Measurements from ENCODE around the gene FBXO21. TPM values are rescaled to one million over a fixed set of nuclear protein-coding genes. Genes with fewer than 3 reads are reported as not detected.
"Not testable (repeated sequence)": the region's sequence is repeated elsewhere in the genome, so short reads cannot be mapped to it uniquely, and the experiment has no call there.

The FBXO21 gene
- polyA plus RNA-seq, 3 donors = 7.7 to 19.1 (median 17.2) TPM

- no peak for TF ChIP-seq CTCF (IDR thresholded peaks at IDR 0.05)
- no peaks in the 10 kb centered on the region for H3K9me3 ChIP-seq (replicated peaks in 1 of 2; ENCODE audit: control insufficient read depth in 1 of 2, insufficient read depth in 1 of 2, low read length in 2 of 2)
- intact Hi-C loops (cut with micrococcal nuclease) = no loop called here
- no peak overlapping the region for H3K4me3 Mint-ChIP-seq
- H4K20me1 ChIP-seq (ENCODE audit: insufficient read depth, low read length) = no peaks in the 10 kb centered on the region
- peaks cover 16 to 21% of the 10 kb centered on the region in 2 donors for H3K4me1 ChIP-seq (ENCODE audit: control insufficient read depth in 1 of 2, insufficient read depth in 2 of 2, low read length in 2 of 2)
- no peak overlapping the region for H3K4me3 ChIP-seq (replicated peaks in 1 of 3; ENCODE audit: low read depth in 2 of 3, low read length in 3 of 3)
- no peaks in the 10 kb centered on the region for H3K36me3 Mint-ChIP-seq
- H3K27me3 ChIP-seq (ENCODE audit: control insufficient read depth in 2 of 2, insufficient read depth in 2 of 2, low read length in 2 of 2) = no peaks in the 10 kb centered on the region
- no peak overlapping the region for H2AFZ ChIP-seq (ENCODE audit: insufficient read depth, low read depth, low read length, poor library complexity, severe bottlenecking)
- DNase-seq = peak in 1 of 3 donors; percentile 36
- H3K4me2 ChIP-seq (replicated peaks; ENCODE audit: extremely low read depth, low read length, poor library complexity, severe bottlenecking) = no peak overlapping the region
- 93% methylated on average over 6 of the region's 8 CpGs for whole genome bisulfite sequencing (ENCODE audit: insufficient coverage)
- H3K27ac Mint-ChIP-seq = no peak overlapping the region
- peaks cover 0 to 12% (median 7%) of the 10 kb centered on the region in 3 donors for H3K27me3 Mint-ChIP-seq (ENCODE audit: low read depth in 3 of 3)
- H3K9ac ChIP-seq (ENCODE audit: insufficient read depth, low read length, poor library complexity, severe bottlenecking) = no peak overlapping the region
- H3K36me3 ChIP-seq (replicated peaks in 1 of 2; ENCODE audit: control insufficient read depth in 1 of 2, insufficient read depth in 2 of 2, low read length in 2 of 2) = no peaks in the 10 kb centered on the region
- peaks cover 21% of the 10 kb centered on the region for H3K4me1 Mint-ChIP-seq
- H3K27ac ChIP-seq (ENCODE audit: low read depth in 1 of 2, low read length in 2 of 2) = no peak overlapping the region
- H3K79me2 ChIP-seq (ENCODE audit: insufficient read depth, low read length) = no peaks in the 10 kb centered on the region
- H3K9me3 Mint-ChIP-seq = peaks cover 0 to 3% (median 2%) of the 10 kb centered on the region in 7 donors
Observed at GRCh38 chr12:117109943-117110635, 80.2 kb downstream of the FBXO21 start.

DNA sequence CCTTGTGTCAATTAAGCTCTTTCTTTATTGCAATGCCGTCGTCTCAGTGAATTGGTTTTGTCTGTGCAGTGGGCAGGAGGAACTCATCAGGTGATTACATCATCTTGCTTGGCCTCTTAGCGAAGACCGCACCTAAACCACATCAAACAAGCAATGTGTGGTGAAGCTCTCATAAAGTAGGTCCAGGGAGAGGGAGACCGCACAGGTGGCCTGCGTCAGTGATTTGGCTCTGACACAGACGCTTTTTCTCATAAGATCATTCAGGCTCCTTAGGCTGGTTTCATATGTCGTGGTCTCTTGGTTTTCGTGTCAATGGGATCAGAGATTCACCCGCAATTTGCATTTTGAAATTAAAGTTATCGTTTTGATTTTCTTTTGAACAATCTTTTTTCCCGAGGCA, 84.4 kb downstream of the FBXO21 start:
- peaks cover 0 to 3% (median 2%) of the 10 kb centered on the region in 7 donors for H3K9me3 Mint-ChIP-seq
- no peak overlapping the region for H3K9ac ChIP-seq (ENCODE audit: insufficient read depth, low read length, poor library complexity, severe bottlenecking)
- no peaks in the 10 kb centered on the region for H3K79me2 ChIP-seq (ENCODE audit: insufficient read depth, low read length)
- WGBS (ENCODE audit: insufficient coverage) = 100% methylated on average over 4 of the region's 12 CpGs
- H3K27me3 Mint-ChIP-seq (ENCODE audit: low read depth in 3 of 3) = peaks cover 0 to 10% (median 0%) of the 10 kb centered on the region in 3 donors
- H3K4me3 ChIP-seq (replicated peaks in 1 of 3; ENCODE audit: low read depth in 2 of 3, low read length in 3 of 3) = no peak overlapping the region
- H3K4me3 Mint-ChIP-seq = no peak overlapping the region
- intact Hi-C loops (cut with micrococcal nuclease) = no loop called here
- H3K27ac ChIP-seq (ENCODE audit: low read depth in 1 of 2, low read length in 2 of 2) = no peak overlapping the region
- no peaks in the 10 kb centered on the region for H4K20me1 ChIP-seq (ENCODE audit: insufficient read depth, low read length)
- TF ChIP-seq CTCF (IDR thresholded peaks at IDR 0.05) = no peak
- no peak for DNase-seq
- no peak overlapping the region for H3K4me2 ChIP-seq (replicated peaks; ENCODE audit: extremely low read depth, low read length, poor library complexity, severe bottlenecking)
- peaks cover 18% of the 10 kb centered on the region for H3K4me1 Mint-ChIP-seq
- no peak overlapping the region for H2AFZ ChIP-seq (ENCODE audit: insufficient read depth, low read depth, low read length, poor library complexity, severe bottlenecking)
- H3K27ac Mint-ChIP-seq = no peak overlapping the region
- H3K9me3 ChIP-seq (replicated peaks in 1 of 2; ENCODE audit: control insufficient read depth in 1 of 2, insufficient read depth in 1 of 2, low read length in 2 of 2) = no peaks in the 10 kb centered on the region
- no peaks in the 10 kb centered on the region for H3K36me3 ChIP-seq (replicated peaks in 1 of 2; ENCODE audit: control insufficient read depth in 1 of 2, insufficient read depth in 2 of 2, low read length in 2 of 2)
- H3K27me3 ChIP-seq (ENCODE audit: control insufficient read depth in 2 of 2, insufficient read depth in 2 of 2, low read length in 2 of 2) = no peaks in the 10 kb centered on the region
- peaks cover 6 to 11% of the 10 kb centered on the region in 2 donors for H3K4me1 ChIP-seq (ENCODE audit: control insufficient read depth in 1 of 2, insufficient read depth in 2 of 2, low read length in 2 of 2)
- no peaks in the 10 kb centered on the region for H3K36me3 Mint-ChIP-seq

DNA sequence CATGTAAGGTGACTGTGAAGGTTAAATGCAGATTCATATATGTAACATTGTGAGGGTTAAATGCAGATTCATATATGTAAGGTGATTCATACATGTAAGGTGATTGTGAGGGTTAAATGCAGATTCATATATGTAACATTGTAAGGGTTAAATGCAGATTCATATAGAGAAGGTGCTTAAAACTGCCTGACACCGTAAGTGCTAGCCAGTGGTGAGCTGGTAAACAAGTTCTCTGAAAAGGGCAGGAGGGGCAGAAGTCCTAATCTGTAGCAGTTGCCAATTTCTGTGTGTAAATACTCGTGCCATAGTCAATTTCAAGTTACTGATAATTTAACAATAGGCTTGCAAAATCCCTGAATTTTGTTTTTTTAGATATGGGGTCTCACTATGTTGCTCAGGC, 86.3 kb downstream of the FBXO21 start:
- H3K4me1 ChIP-seq (ENCODE audit: control insufficient read depth in 1 of 2, insufficient read depth in 2 of 2, low read length in 2 of 2) = peaks cover 12 to 22% of the 10 kb centered on the region in 2 donors
- 100% methylated on average over 2 of the region's 2 CpGs for WGBS (ENCODE audit: insufficient coverage)
- peaks cover 0 to 10% (median 1%) of the 10 kb centered on the region in 3 donors for H3K27me3 Mint-ChIP-seq (ENCODE audit: low read depth in 3 of 3)
- H3K4me3 Mint-ChIP-seq; H3K9me3 ChIP-seq (replicated peaks in 1 of 2; ENCODE audit: control insufficient read depth in 1 of 2, insufficient read depth in 1 of 2, low read length in 2 of 2); H3K79me2 ChIP-seq (ENCODE audit: insufficient read depth, low read length); H3K4me3 ChIP-seq (replicated peaks in 1 of 3; ENCODE audit: low read depth in 2 of 3, low read length in 3 of 3); intact Hi-C loops (cut with micrococcal nuclease); H3K36me3 Mint-ChIP-seq; H3K27me3 ChIP-seq (ENCODE audit: control insufficient read depth in 2 of 2, insufficient read depth in 2 of 2, low read length in 2 of 2); H3K36me3 ChIP-seq (replicated peaks in 1 of 2; ENCODE audit: control insufficient read depth in 1 of 2, insufficient read depth in 2 of 2, low read length in 2 of 2); H3K9ac ChIP-seq (ENCODE audit: insufficient read depth, low read length, poor library complexity, severe bottlenecking); DNase-seq; H4K20me1 ChIP-seq (ENCODE audit: insufficient read depth, low read length); H3K27ac ChIP-seq (ENCODE audit: low read depth in 1 of 2, low read length in 2 of 2); H3K4me2 ChIP-seq (replicated peaks; ENCODE audit: extremely low read depth, low read length, poor library complexity, severe bottlenecking); H2AFZ ChIP-seq (ENCODE audit: insufficient read depth, low read depth, low read length, poor library complexity, severe bottlenecking); H3K9me3 Mint-ChIP-seq: not testable (repeated sequence)
- H3K27ac Mint-ChIP-seq = peak overlapping the region in 1 of 7 donors; percentile 57
- peaks cover 30% of the 10 kb centered on the region for H3K4me1 Mint-ChIP-seq
